Epithelial cell of proximal tubule (primary cell): Measurements from ENCODE around the gene TRIM17. TPM values are rescaled to one million over a fixed set of nuclear protein-coding genes. Genes with fewer than 3 reads are reported as not detected.
A peak's percentile ranks its signal among the peaks of the same experiment; 100 is the strongest.

ENCODE experiments used
- DNase-seq: peaks from one replicate; pipeline ENCODE4 v3.0.0-alpha.2; 2011; ENCODE audit warnings: low read depth
- H3K4me3 ChIP-seq: 2 replicates; pipeline ENCODE4 v1.5.1; 2011; ENCODE audit warnings: low read depth, mild to moderate bottlenecking, low read length
- total RNA-seq: library from RNA; depleted of rRNA; stranded (reverse); fragments of >200 nt; gene quantifications from 2 replicates; pipeline ENCODE4 v1.2.3, GENCODE V29; 2015
- TF ChIP-seq, protein P1 (sequence below): conservative IDR thresholded peaks from 2 replicates; pipeline ENCODE4 v1.5.1; 2012; ENCODE audit warnings: low read depth, mild to moderate bottlenecking, low read length

TRIM17 gene
- total RNA-seq, 1 donor from 2014 or later, result 10.4 TPM

GRCh38 chr1:228385232-228385631 lies 31.4 kb downstream of the TRIM17 start:
- DNase-seq, result no peak
- H3K4me3 ChIP-seq, result no peak overlapping the region
- TF ChIP-seq, protein P1, sequence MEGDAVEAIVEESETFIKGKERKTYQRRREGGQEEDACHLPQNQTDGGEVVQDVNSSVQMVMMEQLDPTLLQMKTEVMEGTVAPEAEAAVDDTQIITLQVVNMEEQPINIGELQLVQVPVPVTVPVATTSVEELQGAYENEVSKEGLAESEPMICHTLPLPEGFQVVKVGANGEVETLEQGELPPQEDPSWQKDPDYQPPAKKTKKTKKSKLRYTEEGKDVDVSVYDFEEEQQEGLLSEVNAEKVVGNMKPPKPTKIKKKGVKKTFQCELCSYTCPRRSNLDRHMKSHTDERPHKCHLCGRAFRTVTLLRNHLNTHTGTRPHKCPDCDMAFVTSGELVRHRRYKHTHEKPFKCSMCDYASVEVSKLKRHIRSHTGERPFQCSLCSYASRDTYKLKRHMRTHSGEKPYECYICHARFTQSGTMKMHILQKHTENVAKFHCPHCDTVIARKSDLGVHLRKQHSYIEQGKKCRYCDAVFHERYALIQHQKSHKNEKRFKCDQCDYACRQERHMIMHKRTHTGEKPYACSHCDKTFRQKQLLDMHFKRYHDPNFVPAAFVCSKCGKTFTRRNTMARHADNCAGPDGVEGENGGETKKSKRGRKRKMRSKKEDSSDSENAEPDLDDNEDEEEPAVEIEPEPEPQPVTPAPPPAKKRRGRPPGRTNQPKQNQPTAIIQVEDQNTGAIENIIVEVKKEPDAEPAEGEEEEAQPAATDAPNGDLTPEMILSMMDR, result no peak

GRCh38 chr1:228383773-228384172 lies 32.9 kb downstream of the TRIM17 start:
- H3K4me3 ChIP-seq, result no peak overlapping the region
- TF ChIP-seq, protein P1, result no peak
- DNase-seq, result no peak

DNA sequence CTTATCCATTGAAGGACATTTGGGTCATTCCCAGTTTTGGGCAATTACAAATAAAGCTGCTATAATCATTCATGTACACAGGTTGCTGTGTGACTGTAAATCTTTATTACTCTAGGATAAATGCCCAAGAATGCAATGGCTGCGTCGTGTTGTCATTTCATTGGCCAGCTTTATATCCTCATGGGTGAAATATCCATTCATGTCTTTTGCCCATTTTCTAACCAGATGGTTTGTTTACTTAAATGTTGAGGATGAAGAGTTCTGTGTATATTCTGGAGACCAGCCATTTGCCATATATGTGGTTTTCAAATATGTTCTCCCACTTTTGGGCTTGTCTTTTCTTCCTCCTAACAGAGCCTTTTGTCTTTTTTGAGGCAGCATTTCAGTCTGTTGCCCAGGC lies 35.3 kb downstream of the TRIM17 start:
- TF ChIP-seq, protein P1, result no peak
- H3K4me3 ChIP-seq, result no peak overlapping the region
- DNase-seq, result no peak

DNA sequence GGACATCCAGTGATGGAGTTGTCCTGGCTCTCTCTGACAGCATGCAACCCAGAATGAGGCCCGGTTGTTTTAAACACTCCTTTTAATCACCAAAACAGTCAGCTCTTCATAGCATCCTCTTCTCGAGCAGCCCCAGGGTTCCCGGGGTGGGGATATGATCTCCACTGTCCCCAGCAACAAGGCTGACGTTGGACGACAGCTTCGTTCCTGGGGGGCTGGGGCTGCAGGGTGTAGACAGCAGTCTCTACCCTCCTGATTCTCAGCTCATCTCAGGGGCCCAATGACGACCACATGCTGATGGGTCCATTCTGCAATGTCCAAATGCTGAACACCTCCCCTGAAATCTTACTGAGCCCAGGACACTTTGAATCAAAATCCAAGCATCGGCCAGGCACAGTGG lies 37.0 kb downstream of the TRIM17 start:
- TF ChIP-seq, protein P1, result no peak
- no peak for DNase-seq
- H3K4me3 ChIP-seq, result no peak overlapping the region

DNA sequence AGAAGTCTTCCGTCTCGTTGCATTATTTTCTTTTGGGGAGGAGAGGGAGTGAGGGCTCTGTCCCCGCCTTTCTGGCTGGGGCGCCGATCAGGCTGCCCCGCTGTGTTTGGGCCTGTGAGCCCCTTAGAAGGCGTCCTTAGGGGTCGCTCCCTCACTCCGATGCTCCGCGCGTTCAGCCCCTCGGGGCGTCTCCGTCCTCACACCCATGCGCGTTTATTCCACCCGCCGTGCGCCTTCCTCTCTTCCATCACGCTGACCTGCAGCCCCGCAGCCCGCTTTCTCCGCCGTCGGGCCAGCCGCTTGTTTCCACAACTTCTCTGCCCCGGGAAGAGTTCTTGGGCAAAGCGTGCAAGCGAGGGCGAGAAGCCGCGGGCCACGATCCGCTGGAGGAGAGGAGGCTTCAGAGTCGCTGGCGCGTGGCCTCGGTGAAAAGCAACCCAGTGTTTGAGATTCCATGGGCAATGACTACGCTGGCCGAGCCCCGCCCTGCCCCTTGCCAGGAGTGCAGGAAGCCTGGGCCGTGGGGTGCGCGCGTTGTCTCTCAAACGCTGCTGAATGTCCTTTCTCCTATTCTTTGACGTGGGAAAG lies 37.7 kb downstream of the TRIM17 start:
- TF ChIP-seq, protein P1, result no peak
- no peak for DNase-seq
- peak overlapping the region; percentile 60 for H3K4me3 ChIP-seq

DNA sequence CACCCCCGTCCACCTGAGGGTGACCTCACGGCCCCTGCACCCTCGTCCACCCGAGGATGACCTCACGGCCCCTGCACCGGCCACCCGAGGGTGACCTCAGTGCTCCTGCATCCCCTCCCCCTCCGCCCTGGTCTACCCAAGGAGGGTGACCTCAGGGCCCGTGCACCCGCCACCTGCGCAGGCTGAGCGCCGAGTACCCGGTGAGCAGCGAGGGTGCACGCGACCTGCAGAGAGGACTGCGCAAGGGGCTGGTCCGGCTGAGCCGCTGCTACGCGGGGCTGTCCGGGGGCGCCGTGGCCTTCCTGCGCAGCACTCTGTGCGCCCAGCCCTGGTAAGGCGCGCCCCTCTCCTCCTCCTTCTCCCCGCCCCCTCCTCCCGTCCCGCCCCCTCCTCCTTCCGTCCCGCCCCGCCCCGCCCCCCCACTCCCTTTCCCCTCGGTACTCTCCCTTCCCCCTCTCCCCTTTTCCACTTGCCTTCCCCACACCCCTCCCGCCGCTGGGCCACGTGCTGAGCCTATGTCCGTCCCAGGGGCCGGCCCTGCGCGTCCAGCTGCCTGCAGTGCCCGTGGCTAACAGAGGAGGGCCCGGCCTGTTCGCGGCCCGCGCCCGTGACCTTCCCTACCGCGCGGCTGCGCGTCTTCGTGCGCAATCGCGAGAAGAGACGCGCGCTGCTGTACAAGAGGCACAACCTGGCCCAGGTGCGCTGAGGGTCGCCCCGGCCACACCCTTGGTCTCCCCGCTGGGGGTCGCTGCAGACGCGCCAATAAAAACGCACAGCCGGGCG lies 38.4 kb downstream of the TRIM17 start:
- no peak for DNase-seq
- H3K4me3 ChIP-seq, result peak overlapping the region; percentile 60

More for the DNA sequence above, 38.4 kb downstream of the TRIM17 start:
- TF ChIP-seq, protein P1, result peak; percentile 53
